ENCODE data around the gene GMDS. TPM values are rescaled to one million over a fixed set of nuclear protein-coding genes. Genes with fewer than 3 reads are reported as not detected.

The GMDS gene
- total and polyA plus RNA-seq, 2 experiments from 2014 or later, result 30.1 to 36.5 TPM

DNA sequence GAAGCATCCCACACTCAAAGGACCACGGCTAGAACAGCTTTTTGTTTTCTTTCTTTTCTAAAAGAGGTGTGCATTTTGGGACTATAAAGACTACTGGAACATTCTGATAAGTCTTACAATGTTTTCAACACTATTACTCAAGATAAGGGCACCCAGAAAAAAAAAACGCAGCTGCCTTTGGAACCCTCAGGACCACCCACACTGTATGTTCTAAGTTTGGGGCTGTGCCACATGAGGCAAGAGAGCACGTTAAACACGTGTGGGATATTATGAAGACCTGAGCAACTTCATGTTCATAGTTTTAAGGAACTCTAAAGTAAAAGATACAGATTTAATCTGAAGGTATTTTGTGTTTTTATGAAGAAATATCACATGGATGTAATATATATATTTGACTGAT is 431.1 kb downstream of the GMDS start:
- no peak for ATAC-seq
- Histone ChIP-seq H3F3A (replicated peaks; ENCODE audit: low read depth) (no peaks in the 10 kb centered on the region), H3K36me3 (ENCODE audit: insufficient read depth) (no peaks in the 10 kb centered on the region), H3K4me2 (no peak overlapping the region), H4K20me1 (replicated peaks; ENCODE audit: insufficient read depth) (no peaks in the 10 kb centered on the region), H3K79me2 (replicated peaks; ENCODE audit: insufficient read depth) (no peaks in the 10 kb centered on the region), H3K27me3 (ENCODE audit: insufficient read depth) (no peaks in the 10 kb centered on the region), H3K9me2 (ENCODE audit: insufficient read depth) (no peaks in the 10 kb centered on the region), H3K4me3 (no peak overlapping the region), H2AFZ (no peak overlapping the region), H3K27ac (ENCODE audit: low read depth) (no peak overlapping the region), H3K4me1 (ENCODE audit: insufficient read depth) (peaks cover 18% of the 10 kb centered on the region)
- DNase-seq (ENCODE audit: low spot score), result no peak
- no peak overlapping the region for H3K4me3 Mint-ChIP-seq
- peaks cover 8% of the 10 kb centered on the region for H3K27me3 Mint-ChIP-seq (ENCODE audit: insufficient read depth, low read depth, poor library complexity)
- peaks cover 31% of the 10 kb centered on the region for H3K4me1 Mint-ChIP-seq
- H3K9me3 Mint-ChIP-seq, result no peaks in the 10 kb centered on the region
- H3K36me3 Mint-ChIP-seq (ENCODE audit: low read depth), result no peaks in the 10 kb centered on the region
- TF ChIP-seq, protein P1, sequence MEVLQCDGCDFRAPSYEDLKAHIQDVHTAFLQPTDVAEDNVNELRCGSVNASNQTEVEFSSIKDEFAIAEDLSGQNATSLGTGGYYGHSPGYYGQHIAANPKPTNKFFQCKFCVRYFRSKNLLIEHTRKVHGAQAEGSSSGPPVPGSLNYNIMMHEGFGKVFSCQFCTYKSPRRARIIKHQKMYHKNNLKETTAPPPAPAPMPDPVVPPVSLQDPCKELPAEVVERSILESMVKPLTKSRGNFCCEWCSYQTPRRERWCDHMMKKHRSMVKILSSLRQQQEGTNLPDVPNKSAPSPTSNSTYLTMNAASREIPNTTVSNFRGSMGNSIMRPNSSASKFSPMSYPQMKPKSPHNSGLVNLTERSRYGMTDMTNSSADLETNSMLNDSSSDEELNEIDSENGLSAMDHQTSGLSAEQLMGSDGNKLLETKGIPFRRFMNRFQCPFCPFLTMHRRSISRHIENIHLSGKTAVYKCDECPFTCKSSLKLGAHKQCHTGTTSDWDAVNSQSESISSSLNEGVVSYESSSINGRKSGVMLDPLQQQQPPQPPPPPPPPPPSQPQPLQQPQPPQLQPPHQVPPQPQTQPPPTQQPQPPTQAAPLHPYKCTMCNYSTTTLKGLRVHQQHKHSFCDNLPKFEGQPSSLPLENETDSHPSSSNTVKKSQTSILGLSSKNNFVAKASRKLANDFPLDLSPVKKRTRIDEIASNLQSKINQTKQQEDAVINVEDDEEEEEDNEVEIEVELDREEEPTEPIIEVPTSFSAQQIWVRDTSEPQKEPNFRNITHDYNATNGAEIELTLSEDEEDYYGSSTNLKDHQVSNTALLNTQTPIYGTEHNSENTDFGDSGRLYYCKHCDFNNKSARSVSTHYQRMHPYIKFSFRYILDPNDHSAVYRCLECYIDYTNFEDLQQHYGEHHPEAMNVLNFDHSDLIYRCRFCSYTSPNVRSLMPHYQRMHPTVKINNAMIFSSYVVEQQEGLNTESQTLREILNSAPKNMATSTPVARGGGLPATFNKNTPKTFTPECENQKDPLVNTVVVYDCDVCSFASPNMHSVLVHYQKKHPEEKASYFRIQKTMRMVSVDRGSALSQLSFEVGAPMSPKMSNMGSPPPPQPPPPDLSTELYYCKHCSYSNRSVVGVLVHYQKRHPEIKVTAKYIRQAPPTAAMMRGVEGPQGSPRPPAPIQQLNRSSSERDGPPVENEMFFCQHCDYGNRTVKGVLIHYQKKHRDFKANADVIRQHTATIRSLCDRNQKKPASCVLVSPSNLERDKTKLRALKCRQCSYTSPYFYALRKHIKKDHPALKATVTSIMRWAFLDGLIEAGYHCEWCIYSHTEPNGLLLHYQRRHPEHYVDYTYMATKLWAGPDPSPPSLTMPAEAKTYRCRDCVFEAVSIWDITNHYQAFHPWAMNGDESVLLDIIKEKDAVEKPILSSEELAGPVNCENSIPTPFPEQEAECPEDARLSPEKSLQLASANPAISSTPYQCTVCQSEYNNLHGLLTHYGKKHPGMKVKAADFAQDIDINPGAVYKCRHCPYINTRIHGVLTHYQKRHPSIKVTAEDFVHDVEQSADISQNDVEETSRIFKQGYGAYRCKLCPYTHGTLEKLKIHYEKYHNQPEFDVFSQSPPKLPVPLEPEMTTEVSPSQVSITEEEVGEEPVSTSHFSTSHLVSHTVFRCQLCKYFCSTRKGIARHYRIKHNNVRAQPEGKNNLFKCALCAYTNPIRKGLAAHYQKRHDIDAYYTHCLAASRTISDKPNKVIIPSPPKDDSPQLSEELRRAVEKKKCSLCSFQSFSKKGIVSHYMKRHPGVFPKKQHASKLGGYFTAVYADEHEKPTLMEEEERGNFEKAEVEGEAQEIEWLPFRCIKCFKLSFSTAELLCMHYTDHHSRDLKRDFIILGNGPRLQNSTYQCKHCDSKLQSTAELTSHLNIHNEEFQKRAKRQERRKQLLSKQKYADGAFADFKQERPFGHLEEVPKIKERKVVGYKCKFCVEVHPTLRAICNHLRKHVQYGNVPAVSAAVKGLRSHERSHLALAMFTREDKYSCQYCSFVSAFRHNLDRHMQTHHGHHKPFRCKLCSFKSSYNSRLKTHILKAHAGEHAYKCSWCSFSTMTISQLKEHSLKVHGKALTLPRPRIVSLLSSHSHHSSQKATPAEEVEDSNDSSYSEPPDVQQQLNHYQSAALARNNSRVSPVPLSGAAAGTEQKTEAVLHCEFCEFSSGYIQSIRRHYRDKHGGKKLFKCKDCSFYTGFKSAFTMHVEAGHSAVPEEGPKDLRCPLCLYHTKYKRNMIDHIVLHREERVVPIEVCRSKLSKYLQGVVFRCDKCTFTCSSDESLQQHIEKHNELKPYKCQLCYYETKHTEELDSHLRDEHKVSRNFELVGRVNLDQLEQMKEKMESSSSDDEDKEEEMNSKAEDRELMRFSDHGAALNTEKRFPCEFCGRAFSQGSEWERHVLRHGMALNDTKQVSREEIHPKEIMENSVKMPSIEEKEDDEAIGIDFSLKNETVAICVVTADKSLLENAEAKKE (CRISPR knock-in tag; IDR thresholded peaks at IDR 0.05), result no peak
- TF ChIP-seq, protein P2, sequence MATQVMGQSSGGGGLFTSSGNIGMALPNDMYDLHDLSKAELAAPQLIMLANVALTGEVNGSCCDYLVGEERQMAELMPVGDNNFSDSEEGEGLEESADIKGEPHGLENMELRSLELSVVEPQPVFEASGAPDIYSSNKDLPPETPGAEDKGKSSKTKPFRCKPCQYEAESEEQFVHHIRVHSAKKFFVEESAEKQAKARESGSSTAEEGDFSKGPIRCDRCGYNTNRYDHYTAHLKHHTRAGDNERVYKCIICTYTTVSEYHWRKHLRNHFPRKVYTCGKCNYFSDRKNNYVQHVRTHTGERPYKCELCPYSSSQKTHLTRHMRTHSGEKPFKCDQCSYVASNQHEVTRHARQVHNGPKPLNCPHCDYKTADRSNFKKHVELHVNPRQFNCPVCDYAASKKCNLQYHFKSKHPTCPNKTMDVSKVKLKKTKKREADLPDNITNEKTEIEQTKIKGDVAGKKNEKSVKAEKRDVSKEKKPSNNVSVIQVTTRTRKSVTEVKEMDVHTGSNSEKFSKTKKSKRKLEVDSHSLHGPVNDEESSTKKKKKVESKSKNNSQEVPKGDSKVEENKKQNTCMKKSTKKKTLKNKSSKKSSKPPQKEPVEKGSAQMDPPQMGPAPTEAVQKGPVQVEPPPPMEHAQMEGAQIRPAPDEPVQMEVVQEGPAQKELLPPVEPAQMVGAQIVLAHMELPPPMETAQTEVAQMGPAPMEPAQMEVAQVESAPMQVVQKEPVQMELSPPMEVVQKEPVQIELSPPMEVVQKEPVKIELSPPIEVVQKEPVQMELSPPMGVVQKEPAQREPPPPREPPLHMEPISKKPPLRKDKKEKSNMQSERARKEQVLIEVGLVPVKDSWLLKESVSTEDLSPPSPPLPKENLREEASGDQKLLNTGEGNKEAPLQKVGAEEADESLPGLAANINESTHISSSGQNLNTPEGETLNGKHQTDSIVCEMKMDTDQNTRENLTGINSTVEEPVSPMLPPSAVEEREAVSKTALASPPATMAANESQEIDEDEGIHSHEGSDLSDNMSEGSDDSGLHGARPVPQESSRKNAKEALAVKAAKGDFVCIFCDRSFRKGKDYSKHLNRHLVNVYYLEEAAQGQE (IDR thresholded peaks at IDR 0.05; ENCODE audit: unreplicated experiment), result no peak
- TF ChIP-seq, protein P3, sequence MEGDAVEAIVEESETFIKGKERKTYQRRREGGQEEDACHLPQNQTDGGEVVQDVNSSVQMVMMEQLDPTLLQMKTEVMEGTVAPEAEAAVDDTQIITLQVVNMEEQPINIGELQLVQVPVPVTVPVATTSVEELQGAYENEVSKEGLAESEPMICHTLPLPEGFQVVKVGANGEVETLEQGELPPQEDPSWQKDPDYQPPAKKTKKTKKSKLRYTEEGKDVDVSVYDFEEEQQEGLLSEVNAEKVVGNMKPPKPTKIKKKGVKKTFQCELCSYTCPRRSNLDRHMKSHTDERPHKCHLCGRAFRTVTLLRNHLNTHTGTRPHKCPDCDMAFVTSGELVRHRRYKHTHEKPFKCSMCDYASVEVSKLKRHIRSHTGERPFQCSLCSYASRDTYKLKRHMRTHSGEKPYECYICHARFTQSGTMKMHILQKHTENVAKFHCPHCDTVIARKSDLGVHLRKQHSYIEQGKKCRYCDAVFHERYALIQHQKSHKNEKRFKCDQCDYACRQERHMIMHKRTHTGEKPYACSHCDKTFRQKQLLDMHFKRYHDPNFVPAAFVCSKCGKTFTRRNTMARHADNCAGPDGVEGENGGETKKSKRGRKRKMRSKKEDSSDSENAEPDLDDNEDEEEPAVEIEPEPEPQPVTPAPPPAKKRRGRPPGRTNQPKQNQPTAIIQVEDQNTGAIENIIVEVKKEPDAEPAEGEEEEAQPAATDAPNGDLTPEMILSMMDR (conservative IDR thresholded peaks at IDR 0.05; ENCODE audit: low read depth in 2 of 2), result no peak
- TF ChIP-seq JUNB (IDR thresholded peaks at IDR 0.05; ENCODE audit: unreplicated experiment) (no peak), EZH2 (IDR thresholded peaks at IDR 0.05; ENCODE audit: low read depth, unreplicated experiment) (no peak)
- TF ChIP-seq, protein P4, sequence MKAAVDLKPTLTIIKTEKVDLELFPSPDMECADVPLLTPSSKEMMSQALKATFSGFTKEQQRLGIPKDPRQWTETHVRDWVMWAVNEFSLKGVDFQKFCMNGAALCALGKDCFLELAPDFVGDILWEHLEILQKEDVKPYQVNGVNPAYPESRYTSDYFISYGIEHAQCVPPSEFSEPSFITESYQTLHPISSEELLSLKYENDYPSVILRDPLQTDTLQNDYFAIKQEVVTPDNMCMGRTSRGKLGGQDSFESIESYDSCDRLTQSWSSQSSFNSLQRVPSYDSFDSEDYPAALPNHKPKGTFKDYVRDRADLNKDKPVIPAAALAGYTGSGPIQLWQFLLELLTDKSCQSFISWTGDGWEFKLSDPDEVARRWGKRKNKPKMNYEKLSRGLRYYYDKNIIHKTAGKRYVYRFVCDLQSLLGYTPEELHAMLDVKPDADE (IDR thresholded peaks at IDR 0.05), result no peak
- H3K27ac Mint-ChIP-seq, result no peak overlapping the region
